Stimulated activated CD4-positive, alpha-beta T cell treated with anti-CD3 and anti-CD28 coated beads, Interleukin-4, amount 100 ng/mL, for 4 hours (primary cell): ENCODE results near the gene EHMT1.
"Not testable (repeated sequence)": the region's sequence is repeated elsewhere in the genome, so short reads cannot be mapped to it uniquely, and the experiment has no call there.

Experiments used
- DNase-seq, 2 experiments: peaks; one replicate each; pipeline ENCODE4 v3.0.0-alpha.2; 2020

Gene EHMT1

DNA sequence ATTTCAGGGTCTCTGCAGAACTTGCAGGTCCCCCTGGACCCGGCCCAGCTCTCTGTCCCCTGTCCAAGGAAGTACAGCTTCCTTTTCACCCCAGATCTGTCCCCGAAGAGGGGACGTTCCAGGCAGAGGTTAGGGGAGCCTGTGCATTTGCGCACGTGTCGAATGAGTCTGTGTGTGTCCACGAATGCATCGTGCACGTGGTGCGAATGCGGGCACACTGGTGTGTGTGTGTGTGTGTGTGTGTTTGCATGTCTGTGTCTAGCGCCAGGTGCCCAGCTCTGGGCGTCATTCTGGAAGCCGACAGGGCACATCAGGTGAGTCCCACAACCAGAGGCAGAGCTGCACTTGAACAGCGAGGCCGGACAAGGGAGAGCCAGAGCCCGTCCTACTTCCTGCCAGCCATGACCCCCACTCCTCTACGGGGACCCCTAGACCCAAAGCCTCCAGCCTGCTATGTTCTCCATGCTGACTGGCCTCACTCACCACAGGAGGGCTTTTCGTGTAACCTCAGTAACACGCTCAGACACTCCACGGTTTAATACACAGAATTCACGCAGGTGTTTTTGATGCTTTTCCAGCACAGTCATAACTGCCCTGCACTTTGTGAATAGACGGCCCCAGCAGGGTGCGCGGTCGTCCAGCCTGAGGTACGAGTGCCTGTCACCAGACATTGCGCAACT, 217.5 kb downstream of the EHMT1 start:
- no peak for DNase-seq

DNA sequence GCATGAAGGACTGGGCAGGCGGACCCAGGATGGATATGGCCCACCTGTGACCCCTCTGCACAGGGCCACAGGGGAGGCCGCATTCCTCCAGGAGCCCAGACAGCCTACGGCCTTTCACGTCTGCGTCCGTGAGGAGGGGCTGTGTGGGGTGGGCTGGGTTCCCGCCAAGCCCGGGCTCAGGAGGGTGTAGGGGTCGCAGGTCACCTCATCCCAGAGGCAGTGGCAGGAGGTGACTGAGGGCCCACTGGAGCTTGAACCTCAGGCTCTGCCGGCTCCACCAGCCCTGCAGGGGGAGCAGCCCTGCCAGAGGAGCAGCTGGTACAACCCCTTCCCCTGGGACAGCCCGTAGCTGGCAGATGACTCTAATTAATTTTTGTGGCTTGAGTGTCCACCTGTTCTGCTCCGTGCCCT, 218.0 kb downstream of the EHMT1 start:
- DNase-seq, result no peak

DNA sequence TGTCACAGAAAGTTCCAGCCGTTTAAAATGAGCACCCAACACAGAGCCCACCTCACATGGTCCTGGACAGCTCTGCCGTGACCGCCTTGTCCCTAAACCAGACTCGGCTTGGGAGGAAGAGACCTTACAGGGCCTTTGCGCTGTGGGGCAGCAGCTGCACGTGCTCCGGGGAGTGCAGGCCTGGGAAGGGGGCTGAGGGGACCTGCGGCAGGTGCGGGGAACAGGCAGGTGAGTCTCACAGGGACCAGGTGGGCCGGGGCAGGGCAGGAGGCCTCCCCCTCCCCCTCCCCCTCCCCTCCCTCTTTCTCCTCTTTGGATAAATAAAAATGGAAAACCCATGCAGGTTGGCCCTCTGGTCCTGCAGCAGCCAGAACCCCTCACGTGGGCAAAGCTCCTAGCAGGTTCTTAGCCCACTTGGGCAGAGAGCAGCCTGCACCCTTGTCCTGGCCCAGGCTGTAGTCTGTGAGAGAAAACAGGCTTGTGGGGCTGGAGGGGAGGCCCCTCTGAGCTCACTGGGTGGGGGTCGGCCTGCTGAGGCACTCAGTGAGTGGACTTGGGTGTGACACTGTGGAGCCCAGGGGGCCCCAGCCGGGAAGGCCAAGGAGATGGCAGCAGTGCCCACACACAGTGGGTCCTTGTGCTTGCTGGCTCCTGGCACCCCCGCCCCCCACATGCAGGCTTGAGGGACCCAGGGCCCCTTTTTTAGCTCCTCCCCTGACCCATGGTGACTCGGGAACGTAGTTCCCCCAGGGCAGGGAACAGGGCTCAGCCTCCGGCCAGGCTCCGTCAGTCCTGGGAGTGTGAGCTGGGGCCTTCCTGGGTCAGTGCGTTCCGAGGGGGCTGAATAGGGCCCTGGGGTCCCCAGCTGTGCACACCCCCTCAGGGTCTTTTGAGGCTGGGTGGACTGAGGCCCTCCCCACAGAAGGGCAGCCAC, 218.8 kb downstream of the EHMT1 start:
- DNase-seq, result no peak

DNA sequence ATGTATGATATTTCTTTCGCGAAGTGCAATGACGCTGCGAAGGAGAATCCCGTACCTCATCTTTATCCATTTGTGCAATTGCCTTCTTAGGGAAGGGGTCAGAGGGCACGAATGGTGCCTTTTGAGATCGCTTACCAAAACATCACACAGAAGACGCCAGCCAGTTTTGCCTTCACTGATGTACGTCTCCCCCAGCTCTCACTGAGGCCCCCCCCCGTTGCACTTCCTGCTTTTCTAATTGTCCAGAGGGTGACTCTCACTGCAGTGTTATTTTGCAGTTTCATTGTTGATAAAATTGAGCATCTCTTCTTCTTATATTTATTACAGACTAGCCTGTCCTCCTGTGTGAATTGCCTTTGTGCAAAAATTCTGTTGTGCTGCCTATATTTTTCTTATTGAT, 219.8 kb downstream of the EHMT1 start:
- no peak for DNase-seq

DNA sequence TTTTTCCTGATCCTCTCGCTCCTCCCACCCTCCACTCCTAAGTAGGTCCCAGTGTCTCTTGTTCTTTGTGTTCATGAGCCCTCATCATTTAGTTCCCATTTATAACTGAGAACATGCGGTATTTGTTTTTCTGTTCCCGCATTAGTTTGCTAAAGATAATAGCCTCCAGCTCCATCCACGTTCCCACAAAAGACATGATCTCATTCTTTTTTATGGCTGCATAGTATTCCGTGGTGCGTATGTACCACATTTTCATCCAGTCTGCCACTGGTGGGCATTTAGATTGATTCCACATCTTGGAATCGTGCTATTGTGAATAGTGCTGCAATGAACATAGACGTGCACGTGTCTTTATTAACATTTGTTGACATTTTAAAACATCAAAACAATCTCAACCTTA, 224.6 kb downstream of the EHMT1 start:
- no peak for DNase-seq

DNA sequence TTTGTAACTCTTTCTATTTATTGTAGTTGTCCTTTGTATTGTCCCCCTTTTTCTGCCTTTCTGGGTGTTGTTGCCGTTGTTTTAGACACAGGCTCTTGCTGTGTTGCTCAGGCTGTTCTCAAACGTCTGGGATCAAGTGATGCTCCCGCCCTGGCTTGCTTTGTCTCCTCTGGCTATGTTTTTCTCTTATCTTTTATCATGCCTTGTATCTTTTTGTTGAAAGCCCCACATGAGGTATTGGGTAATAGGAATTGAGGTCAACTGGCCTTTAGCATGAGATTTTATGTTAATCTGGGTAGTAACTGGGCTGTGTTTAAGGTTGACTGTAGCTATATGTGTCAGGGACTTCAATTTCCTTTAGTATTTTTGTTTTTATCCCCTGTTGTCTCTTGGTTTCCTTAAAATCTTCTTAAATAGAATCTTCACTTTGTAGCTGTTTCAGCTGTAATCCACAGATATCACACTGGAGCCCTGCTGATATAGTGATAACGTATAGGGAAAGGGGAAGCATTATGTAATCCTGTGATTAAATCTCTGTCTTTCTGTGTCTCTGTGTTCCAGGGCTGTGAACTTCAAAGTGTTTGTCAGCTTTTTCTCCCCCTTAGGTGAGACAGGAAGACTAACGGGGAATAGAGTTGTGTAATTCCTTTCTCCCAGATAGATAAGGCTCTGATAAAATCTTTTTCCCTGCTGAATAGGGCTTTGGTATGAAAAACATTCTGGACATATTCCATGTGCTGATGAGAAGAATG, 232.9 kb downstream of the EHMT1 start:
- DNase-seq, result no peak

DNA sequence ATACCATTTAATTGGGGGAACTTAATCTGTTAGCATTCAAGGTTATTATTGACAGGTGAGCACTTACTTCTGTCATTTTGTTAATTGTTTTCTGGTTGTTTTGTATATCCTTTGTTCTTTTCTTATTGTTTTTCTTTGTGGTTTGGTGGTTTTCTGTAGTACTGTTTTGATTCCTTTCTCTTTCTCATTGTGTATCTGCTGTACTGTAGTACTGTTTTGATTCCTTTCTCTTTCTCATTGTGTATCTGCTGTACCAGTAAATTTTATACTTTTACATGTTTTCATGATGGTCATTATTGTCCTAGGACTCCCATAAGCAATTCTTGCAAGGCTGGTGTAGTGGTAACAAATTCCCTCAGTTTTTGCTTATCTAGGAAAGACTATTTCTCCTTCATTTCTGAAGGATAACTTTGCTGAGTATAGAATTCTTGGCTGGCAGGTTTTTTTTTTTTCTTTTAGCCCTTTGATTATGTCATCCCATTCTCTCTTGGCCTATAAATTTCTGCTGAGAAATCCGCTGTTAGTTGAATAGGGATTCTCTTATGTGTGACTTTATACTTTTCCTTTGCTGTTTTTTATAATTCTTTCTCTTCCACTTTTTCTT, 234.7 kb downstream of the EHMT1 start:
- DNase-seq, result no peak

DNA sequence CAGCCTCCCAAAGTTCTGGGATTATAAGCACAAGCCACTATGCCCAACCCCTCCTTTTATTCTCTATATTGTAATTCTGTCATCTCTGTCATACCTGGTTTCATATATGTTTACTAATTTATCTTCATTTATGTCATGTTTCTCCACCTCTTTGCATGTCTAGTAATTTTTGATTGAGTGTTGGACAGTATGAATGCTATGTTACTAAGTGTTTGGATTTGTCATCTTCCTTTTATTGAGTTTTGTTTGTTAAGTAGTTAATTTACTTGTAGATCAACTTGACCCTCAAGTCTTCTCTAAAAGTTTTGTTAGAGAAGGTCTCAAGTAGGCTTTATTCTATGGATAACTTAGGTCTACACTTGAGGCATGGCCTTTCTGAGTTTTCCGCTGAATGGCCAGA, 241.6 kb downstream of the EHMT1 start:
- no peak for DNase-seq

DNA sequence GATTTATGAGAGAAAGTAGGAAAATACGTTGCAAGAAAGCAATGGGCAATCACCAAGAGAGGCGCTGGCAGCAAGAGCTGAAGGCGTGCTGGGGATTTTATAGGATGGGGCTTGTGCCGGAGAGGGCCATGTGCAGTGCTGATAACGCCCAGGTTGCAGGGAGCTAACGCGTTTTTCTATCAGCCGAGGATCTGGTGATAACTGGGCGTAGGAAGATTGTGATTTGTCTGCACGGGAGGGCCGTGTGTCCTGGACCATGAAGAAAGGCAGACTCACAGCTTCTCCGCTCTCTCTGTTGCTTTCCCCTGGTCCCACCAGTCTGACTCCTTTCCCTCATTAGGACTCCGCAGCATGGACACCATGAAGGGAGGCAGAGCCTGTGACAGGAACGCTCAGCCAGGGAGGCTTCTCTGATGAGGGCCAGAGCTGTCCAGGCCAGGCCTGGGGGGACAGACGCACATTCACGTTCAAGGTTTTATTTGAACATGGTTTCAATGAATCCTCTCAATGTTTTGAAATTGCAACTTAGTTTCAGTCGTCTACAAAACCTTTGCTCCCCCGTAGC, 246.9 kb downstream of the EHMT1 start:
- DNase-seq, result no peak

DNA sequence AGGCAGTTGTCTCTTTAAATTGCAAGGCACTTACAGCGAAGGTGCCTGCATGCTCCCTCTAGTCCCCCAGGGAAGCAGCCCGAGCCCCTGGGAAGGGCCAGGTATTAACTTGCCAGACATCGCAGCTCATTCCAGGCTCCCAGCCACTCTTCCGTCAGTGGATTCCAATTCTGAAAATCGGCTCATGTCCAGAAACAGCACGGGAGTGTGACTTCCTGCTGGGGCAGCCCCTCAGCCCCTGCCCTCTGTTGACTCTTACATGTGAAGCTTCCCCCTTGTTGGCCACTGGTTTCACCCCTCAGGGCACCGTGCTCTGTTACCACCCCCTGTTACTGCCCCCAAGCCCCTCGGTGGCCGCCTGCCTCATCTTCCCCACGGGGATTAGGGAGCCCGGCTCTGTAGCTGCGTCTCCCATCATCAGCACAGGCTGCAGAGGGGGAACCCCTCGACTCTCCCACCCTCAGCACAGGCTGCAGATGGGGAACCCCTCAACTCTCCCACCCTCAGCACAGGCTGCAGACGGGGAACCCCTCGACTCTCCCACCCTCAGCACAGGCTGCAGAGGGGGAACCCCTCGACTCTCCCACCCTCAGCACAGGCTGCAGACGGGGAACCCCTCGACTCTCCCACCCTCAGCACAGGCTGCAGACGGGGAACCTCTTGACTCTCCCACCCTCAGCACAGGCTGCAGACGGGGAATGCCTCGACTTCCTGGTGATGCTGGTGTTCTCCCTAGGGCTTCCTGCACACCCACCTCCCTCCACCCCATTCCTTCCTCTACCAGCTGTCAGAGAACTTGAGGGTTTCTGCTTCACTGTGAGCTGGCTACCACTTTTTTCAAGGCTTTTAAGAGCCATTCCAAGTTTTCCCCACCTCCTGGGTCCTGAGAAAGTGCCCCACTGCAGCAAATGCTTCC, 247.7 kb downstream of the EHMT1 start:
- no peak for DNase-seq

DNA sequence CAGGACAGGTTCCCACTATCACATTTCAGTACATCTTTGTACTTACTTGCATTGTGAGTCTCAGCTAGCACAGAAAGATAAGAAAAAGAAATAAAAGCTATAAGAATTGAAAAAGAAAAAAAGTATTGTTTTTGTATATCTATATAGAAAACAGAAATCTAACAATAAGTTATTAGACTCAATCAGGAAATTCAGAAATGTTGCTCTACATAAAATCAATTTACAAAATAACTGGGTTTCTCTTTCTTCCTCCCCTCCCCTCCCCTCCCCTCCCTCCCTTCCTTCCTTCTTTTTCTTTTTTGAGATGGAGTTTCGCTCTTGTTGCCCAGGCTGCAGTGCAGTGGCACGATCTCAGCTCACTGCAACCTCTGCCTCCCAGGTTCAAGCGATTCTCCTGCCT, 251.6 kb downstream of the EHMT1 start:
- DNase-seq, result no peak

DNA sequence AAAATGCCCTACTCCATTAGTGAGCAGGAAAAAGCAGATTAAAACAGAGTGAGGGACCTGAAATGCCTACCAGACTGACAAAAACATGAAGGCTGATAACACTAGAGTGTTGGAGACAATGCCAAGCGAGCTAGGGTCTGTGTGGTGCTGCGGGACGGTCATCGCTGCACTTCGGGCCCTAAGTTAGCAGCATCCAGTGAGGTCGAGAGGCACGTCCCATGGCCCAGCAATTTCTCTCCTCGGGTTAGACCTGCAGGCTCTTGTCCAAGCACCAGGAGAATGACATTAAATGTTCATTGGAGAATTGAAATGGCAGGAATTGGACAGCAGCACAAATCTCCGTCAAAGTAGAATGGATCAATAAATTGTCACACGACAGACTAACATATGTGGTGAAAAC, 253.5 kb downstream of the EHMT1 start:
- DNase-seq, result no peak

DNA sequence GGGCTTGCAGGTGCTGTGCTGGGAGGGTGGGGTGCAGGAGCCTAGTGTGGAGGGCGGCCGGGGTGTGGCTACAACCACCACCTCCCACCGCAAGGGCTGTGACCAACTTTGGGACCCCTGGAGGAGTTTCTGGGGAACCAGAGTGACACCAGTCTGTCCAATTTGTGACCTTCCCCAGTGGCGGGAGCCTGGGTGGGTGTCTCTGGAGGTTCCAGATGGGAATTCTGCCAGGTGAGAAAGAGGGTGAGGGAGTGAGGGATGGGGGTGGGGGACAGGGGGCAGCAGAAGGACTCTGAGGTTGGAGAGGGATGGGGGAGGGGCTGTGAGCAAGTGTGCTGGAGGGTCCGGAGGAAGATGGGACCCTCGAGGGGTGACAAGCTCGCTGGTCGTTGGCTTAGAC, 254.6 kb downstream of the EHMT1 start:
- DNase-seq, result no peak

DNA sequence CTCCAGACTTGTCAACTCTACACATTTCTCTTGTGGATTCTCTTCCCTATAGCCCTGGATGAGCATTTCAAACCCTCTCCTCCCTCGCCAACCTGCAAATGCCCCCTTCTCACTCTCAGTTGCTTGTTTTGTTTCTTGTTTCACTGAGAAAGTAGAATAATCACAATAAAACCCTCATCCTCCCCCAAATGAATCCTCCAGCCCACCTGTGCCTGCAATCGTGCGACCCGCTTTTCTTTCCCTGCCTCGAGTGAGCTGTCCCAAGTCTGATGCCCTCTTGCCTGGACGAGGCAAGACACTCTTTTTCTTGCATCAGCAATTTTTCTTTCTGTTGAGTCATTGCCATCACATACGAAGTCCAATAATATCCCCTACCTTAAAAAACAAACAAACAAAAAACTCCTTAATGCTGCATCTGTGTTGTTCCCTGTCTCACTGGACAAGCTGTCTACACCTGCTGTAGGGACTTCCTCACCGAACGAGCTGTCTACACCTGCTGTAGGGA, 255.1 kb downstream of the EHMT1 start:
- no peak for DNase-seq

DNA sequence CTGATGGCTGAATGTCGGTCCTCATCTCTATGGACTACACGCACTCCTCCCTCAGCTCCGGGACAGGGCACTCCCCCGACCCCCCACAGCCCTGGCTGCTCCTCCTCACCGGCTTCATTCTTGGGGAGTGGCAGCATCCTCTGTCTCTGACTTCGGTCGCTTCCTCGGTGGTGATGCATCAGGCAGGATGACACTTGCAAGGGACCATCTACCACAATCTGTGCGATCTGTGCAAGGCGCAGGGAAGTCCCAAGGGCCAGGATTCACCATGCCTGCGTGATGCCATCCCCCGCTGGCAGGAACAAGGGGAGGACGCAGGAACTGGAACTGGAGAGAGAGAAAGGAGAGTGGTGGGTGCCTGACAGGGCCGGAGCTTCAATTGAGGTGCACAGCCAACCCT, 256.5 kb downstream of the EHMT1 start:
- DNase-seq, result no peak

DNA sequence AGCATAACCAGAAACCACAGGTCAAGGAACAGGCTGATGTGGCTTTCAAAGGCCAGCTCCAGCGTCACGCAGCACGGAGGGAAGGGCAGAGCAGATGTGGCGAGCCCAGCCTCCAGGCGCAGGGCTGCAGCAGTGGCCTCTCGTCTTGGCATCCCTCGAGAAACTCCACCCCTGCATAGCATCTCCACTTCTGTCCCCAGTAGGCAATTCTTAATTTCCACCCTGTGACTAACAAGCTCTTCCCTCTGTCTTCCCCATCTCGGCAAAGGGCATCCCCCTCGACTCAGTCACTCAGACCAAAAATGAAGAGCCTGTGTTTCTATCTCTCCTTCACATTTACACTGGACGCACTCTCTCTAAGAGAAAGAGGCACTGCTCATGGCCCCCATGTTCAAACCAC, 257.0 kb downstream of the EHMT1 start:
- no peak for DNase-seq

DNA sequence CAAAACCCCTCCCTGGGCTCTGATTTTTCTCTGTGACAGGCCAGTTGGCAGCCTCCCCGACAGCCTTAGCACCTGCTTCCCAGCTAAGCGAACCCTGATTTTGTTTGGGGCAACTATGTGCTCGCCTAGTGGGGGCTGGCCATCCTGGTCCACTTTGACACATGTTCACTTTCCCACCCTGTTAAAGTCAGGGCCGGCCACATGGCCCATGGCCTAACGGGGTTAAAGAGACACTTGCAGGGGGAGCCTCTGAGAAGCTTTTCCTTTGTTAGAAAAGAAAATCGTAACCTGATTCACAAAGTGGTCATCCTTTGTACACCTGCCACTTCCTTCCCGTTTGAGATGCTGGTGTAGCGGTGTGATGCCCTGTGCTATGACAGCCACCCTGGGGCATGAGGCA, 257.5 kb downstream of the EHMT1 start:
- no peak for DNase-seq

DNA sequence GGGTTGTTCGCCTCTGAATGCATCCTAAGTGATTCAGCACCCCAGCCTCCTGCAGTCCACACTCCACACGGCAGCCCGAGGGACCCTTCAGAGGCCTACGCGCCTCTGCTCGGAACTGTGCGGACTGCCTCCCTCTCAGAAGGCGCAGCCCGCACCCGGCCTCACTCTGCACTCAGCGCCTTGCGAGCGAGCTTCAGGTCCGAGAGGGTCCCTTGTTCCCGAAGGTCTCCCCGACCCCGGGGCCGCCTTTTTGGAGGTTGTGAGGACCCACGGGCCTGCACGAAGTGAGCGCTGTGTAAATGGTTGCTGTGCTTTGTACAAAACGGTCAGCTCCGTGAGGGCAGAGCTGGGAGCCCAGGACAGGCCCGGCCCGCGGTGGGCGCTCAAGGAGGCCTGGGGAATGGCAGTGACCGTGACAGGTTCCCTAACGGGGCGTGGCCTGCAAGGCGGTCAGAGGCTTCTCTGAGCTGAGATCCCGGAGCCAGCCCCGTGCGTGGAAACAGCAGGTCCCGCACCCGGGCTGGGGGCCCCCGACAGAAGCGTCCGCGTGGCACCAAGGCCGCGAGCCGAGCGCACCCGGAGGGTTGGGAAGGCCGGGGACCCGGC, 258.1 kb downstream of the EHMT1 start:
- DNase-seq, result no peak

DNA sequence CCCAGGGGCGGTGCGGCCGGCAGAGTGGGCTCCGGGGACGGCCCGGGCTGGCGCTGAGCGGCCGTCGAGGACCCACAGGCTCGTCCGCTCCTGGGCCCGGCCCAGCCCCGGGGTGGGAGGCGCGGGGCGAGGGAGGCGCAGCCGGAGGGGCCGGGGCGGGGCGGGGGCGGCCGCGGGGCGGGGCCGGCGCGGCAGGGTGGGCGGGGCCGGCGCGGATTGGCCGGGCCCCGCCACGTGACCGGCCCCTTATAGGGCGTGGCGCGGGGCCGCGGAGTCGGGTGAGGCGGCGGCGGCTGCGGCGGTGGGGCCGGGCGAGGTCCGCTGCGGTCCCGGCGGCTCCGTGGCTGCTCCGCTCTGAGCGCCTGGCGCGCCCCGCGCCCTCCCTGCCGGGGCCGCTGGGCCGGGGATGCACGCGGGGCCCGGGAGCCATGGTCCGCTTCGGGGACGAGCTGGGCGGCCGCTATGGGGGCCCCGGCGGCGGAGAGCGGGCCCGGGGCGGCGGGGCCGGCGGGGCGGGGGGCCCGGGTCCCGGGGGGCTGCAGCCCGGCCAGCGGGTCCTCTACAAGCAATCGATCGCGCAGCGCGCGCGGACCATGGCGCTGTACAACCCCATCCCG, 258.8 kb downstream of the EHMT1 start, which contains the start of gene CACNA1B:
CACNA1B (plus strand) TSS at position 277 of the 617 bp plus-strand sequence; CDS start at position 429, 152 bp downstream.
- DNase-seq, result not testable (repeated sequence)
